ENCODE measurements around the gene ALG9. TPM values are rescaled to one million over a fixed set of nuclear protein-coding genes. Genes with fewer than 3 reads are reported as not detected.
"Not testable (repeated sequence)": the region's sequence is repeated elsewhere in the genome, so short reads cannot be mapped to it uniquely, and the experiment has no call there.

The ALG9 gene
- total RNA-seq, 4 donors from 2014 or later, result 26.7 to 35.1 (median 30.6) TPM

DNA sequence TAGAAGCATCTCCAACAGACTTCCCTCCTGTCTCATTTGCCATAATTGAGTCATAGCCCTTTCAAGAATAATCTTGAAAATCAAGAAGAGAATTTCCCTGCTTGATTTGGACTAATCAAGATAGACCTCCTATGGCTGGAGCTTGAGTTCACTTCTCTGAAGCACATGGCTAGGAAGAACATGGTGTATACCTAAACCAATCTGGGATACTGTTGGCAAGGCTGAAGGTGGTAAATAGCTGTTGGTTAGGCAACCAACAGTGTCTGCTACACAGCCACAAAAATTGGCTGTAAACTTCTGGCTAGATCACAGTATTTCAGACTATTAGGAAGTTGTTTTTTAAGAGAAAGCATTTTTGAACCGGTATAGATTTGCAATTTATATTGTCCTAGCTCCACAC, 35.3 kb upstream of the ALG9 start:
- peaks cover 0 to 34% (median 0%) of the 10 kb centered on the region in 3 donors for H3K36me3 ChIP-seq
- 81 to 86% methylated on average over 1 of the region's 1 CpG for WGBS, 2 donors
- peaks cover 0 to 12% (median 0%) of the 10 kb centered on the region in 4 donors for H3K4me1 ChIP-seq
- peak overlapping the region in 2 of 4 donors; percentile 58 to 92 for H3K27ac ChIP-seq
- no peak for DNase-seq (ENCODE audit: low spot score in 2 of 2)
- no peaks in the 10 kb centered on the region for H3K27me3 ChIP-seq
- H3K4me3 ChIP-seq, result no peak overlapping the region
- TF ChIP-seq, protein P1, sequence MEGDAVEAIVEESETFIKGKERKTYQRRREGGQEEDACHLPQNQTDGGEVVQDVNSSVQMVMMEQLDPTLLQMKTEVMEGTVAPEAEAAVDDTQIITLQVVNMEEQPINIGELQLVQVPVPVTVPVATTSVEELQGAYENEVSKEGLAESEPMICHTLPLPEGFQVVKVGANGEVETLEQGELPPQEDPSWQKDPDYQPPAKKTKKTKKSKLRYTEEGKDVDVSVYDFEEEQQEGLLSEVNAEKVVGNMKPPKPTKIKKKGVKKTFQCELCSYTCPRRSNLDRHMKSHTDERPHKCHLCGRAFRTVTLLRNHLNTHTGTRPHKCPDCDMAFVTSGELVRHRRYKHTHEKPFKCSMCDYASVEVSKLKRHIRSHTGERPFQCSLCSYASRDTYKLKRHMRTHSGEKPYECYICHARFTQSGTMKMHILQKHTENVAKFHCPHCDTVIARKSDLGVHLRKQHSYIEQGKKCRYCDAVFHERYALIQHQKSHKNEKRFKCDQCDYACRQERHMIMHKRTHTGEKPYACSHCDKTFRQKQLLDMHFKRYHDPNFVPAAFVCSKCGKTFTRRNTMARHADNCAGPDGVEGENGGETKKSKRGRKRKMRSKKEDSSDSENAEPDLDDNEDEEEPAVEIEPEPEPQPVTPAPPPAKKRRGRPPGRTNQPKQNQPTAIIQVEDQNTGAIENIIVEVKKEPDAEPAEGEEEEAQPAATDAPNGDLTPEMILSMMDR (IDR thresholded peaks at IDR 0.05), result no peak
- TF ChIP-seq POLR2A (IDR thresholded peaks at IDR 0.05) (no peak), EP300 (IDR thresholded peaks at IDR 0.05) (no peak)
- H3K9me3 ChIP-seq, result no peaks in the 10 kb centered on the region

GRCh38 chr11:111905411-111905810, 34.0 kb upstream of the ALG9 start:
- DNase-seq (ENCODE audit: low spot score in 2 of 2), result no peak
- 67 to 82% methylated on average over 2 of the region's 2 CpGs for WGBS, 2 donors
- H3K4me1 ChIP-seq, result peaks cover 0 to 7% (median 0%) of the 10 kb centered on the region in 4 donors

DNA sequence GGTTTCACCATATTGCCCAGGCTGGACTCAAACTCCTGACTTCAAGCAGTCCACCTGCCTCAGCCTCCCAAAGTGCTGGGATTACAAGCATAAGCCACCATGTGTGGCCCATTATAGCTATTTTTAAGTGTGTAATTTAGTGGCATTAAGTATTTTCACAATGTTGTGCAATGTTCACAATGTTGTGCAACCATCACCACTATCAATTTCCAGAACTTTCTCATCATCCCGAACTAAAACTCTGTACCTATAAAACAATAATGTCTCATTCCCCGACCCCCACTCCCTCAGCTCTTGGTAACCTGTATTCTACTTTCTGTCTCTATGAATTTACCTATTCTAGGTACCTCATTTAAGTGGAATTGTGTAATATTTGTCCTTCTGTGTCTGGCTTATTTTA, 15.5 kb upstream of the ALG9 start:
- H3K27ac ChIP-seq, result no peak overlapping the region
- H3K4me1 ChIP-seq, result no peaks in the 10 kb centered on the region
- no peak for DNase-seq (ENCODE audit: low spot score in 2 of 2)
- no peaks in the 10 kb centered on the region for H3K9me3 ChIP-seq
- 82 to 83% methylated on average over 2 of the region's 2 CpGs for WGBS, 2 donors
- no peaks in the 10 kb centered on the region for H3K27me3 ChIP-seq
- no peak for TF ChIP-seq POLR2A (IDR thresholded peaks at IDR 0.05)
- no peak for TF ChIP-seq EP300 (IDR thresholded peaks at IDR 0.05)
- TF ChIP-seq, protein P1 (IDR thresholded peaks at IDR 0.05), result no peak
- no peak overlapping the region for H3K4me3 ChIP-seq
- peaks cover 0 to 16% (median 5%) of the 10 kb centered on the region in 3 donors for H3K36me3 ChIP-seq

More at GRCh38 chr11:111905411-111905810, 34.0 kb upstream of the ALG9 start:
- H3K36me3 ChIP-seq, result peaks cover 0 to 32% (median 0%) of the 10 kb centered on the region in 3 donors
- H3K4me3 ChIP-seq, result no peak overlapping the region
- TF ChIP-seq POLR2A (IDR thresholded peaks at IDR 0.05), result no peak
- no peaks in the 10 kb centered on the region for H3K27me3 ChIP-seq
- no peak overlapping the region for H3K27ac ChIP-seq
- no peaks in the 10 kb centered on the region for H3K9me3 ChIP-seq

GRCh38 chr11:111886032-111886431, 14.7 kb upstream of the ALG9 start:
- H3K4me1 ChIP-seq, result no peaks in the 10 kb centered on the region
- no peaks in the 10 kb centered on the region for H3K27me3 ChIP-seq
- H3K36me3 ChIP-seq, result peaks cover 0 to 16% (median 5%) of the 10 kb centered on the region in 3 donors
- 69 to 83% methylated on average over 4 of the region's 4 CpGs for WGBS, 2 donors
- TF ChIP-seq EP300 (IDR thresholded peaks at IDR 0.05) (no peak), POLR2A (IDR thresholded peaks at IDR 0.05) (no peak)
- no peak for DNase-seq (ENCODE audit: low spot score in 2 of 2)
- no peaks in the 10 kb centered on the region for H3K9me3 ChIP-seq
- H3K4me3 ChIP-seq, result no peak overlapping the region
- no peak overlapping the region for H3K27ac ChIP-seq

DNA sequence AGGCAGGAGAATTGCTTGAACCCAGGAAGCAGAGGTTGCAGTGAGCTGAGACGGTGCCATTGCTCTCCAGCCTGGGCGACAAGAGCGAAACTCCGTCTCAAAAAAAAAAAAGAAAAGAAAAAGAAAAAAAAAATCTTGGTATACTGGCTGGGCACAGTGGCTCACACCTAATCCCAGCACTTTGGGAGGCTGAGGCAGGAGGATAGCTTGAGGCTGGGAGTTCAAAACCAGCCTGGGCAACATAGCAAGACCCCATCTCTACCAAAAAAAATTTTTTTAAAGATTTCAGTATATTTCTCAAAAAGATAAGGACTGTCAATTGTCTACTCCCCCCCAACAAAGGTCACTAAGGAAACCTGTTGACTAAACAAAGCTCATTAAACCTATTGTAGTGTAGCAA, 13.7 kb upstream of the ALG9 start:
- H3K9me3 ChIP-seq; H3K27ac ChIP-seq; H3K4me1 ChIP-seq; H3K27me3 ChIP-seq; DNase-seq (ENCODE audit: low spot score in 2 of 2); H3K4me3 ChIP-seq: not testable (repeated sequence)
- 80 to 94% methylated on average over 4 of the region's 4 CpGs for WGBS, 2 donors
- H3K36me3 ChIP-seq, result peaks cover 0 to 16% (median 5%) of the 10 kb centered on the region in 3 donors

GRCh38 chr11:111882202-111882601, 10.8 kb upstream of the ALG9 start:
- H3K36me3 ChIP-seq, result peaks cover 0 to 16% (median 5%) of the 10 kb centered on the region in 3 donors
- no peak overlapping the region for H3K27ac ChIP-seq
- no peak overlapping the region for H3K4me3 ChIP-seq
- TF ChIP-seq, protein P1 (IDR thresholded peaks at IDR 0.05), result no peak
- TF ChIP-seq EP300 (IDR thresholded peaks at IDR 0.05) (no peak), POLR2A (IDR thresholded peaks at IDR 0.05) (no peak)
- no peaks in the 10 kb centered on the region for H3K27me3 ChIP-seq
- H3K9me3 ChIP-seq, result no peaks in the 10 kb centered on the region
- no peak for DNase-seq (ENCODE audit: low spot score in 2 of 2)
- peaks cover 0 to 18% (median 5%) of the 10 kb centered on the region in 4 donors for H3K4me1 ChIP-seq
- WGBS, 2 donors, result 69 to 75% methylated on average over 5 of the region's 5 CpGs

DNA sequence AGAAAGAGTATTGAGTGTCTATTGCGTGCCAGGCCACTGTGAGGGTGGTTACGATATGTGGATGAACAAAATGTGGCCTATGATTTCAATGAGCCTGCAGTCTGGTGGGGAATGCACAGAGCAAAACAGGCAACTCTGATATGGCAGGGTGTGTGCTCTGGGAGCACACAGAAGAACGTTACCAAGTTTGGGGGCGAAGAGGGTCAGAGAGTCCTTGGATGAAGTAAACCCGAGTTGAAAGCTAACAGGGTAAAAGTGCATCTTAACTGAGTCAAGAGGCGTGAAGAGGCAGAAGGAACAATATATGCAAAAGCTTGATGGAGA, 8.2 kb upstream of the ALG9 start:
- H3K4me3 ChIP-seq, result peak overlapping the region; percentile 54 to 75 (median 62)
- H3K36me3 ChIP-seq, result peaks cover 0 to 33% (median 5%) of the 10 kb centered on the region in 3 donors
- no peaks in the 10 kb centered on the region for H3K9me3 ChIP-seq
- TF ChIP-seq, protein P1 (IDR thresholded peaks at IDR 0.05), result no peak
- no peak for TF ChIP-seq POLR2A (IDR thresholded peaks at IDR 0.05)
- no peak for TF ChIP-seq EP300 (IDR thresholded peaks at IDR 0.05)
- DNase-seq (ENCODE audit: low spot score in 2 of 2), result no peak
- 43 to 44% methylated on average over 6 of the region's 6 CpGs for WGBS, 2 donors
- peaks cover 0 to 18% (median 5%) of the 10 kb centered on the region in 4 donors for H3K4me1 ChIP-seq
- H3K27me3 ChIP-seq, result no peaks in the 10 kb centered on the region
- H3K27ac ChIP-seq, result peak overlapping the region; percentile 90 to 98 (median 94)

Data from tibial nerve (tissue), 4 donors.